Chondrocyte (in vitro differentiated cells): ENCODE measurements around the gene GAPVD1. TPM values are rescaled to one million over a fixed set of nuclear protein-coding genes. Genes with fewer than 3 reads are reported as not detected.

Experiments used
- DNase-seq: peaks from one replicate; pipeline ENCODE4 v3.0.0; 2021; ENCODE audit warnings: mixed read lengths, low spot score
- H3K27ac Mint-ChIP-seq: one replicate; pipeline ENCODE4 v1.8.0; 2021; ENCODE audit warnings: mild to moderate bottlenecking, moderate library complexity, mixed read lengths; ENCODE audit not compliant: unreplicated experiment
- H3K27me3 Mint-ChIP-seq: 2 replicates; pipeline ENCODE4 v1.8.0; 2021; ENCODE audit warnings: low read depth, mixed read lengths
- H3K36me3 Mint-ChIP-seq: 2 replicates; pipeline ENCODE4 v1.8.0; 2021; ENCODE audit warnings: low read depth, mixed read lengths
- H3K4me1 Mint-ChIP-seq: 2 replicates; pipeline ENCODE4 v1.8.0; 2021; ENCODE audit warnings: low read depth, mild to moderate bottlenecking, mixed read lengths
- H3K4me3 Mint-ChIP-seq: one replicate; pipeline ENCODE4 v1.8.0; 2021; ENCODE audit warnings: mild to moderate bottlenecking, moderate library complexity, mixed read lengths; ENCODE audit not compliant: unreplicated experiment
- H3K9me3 Mint-ChIP-seq: 2 replicates; pipeline ENCODE4 v1.8.0; 2021; ENCODE audit warnings: low read depth, mixed read lengths
- total RNA-seq: library from RNA; stranded (reverse); gene quantifications from 3 replicates; pipeline ENCODE4 v1.2.1, GENCODE V29; 2021
- TF ChIP-seq, protein P1 (sequence below): fragments of 200-600 bp; sonication (generic); IDR thresholded peaks from 2 replicates; pipeline ENCODE4 v1.5.0; 2021; ENCODE audit warnings: antibody characterized with exemption, mild to moderate bottlenecking, moderate library complexity

GAPVD1 gene
- total RNA-seq, 1 donor from 2014 or later, result 46.2 TPM

DNA sequence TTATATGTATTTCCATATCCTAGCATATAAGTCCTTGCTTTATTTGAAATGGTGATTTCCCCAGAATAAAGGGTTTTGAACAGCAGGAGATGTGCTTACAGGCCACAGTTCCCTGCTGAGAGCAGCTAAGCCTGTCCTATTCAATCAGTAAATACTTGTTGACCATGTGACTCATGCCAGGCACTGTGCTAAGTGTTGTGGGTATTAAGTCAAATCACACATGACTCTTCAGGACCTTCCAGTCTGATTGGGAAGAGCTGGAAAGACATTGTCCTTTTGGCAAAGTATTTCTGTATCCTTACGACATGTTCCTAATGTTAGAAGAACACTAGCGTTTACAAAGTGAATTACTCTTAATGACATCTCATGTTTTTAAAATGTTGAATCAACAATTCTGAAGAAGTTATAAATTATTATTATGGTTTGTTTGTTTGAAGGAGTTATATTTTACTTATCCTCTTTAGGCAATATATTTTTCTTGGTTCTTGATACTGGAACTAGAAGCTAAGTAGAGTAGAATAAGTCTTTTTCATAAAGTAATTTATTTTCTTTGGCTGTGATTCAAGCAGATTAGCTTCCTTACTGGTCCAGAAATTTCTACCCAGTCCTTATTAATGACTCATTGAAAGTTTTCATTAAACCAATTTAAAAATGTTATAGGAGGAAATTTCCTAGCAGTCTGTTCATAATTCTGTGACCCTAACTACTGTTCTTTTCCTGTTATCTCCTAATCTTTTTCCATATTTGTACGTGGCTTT, 82.1 kb downstream of the GAPVD1 start:
- H3K27me3 Mint-ChIP-seq, result no peaks in the 10 kb centered on the region
- DNase-seq, result no peak
- H3K4me3 Mint-ChIP-seq, result no peak overlapping the region
- peak overlapping the region; percentile 41 for H3K27ac Mint-ChIP-seq
- H3K4me1 Mint-ChIP-seq, result peaks cover 27% of the 10 kb centered on the region
- TF ChIP-seq, protein P1, sequence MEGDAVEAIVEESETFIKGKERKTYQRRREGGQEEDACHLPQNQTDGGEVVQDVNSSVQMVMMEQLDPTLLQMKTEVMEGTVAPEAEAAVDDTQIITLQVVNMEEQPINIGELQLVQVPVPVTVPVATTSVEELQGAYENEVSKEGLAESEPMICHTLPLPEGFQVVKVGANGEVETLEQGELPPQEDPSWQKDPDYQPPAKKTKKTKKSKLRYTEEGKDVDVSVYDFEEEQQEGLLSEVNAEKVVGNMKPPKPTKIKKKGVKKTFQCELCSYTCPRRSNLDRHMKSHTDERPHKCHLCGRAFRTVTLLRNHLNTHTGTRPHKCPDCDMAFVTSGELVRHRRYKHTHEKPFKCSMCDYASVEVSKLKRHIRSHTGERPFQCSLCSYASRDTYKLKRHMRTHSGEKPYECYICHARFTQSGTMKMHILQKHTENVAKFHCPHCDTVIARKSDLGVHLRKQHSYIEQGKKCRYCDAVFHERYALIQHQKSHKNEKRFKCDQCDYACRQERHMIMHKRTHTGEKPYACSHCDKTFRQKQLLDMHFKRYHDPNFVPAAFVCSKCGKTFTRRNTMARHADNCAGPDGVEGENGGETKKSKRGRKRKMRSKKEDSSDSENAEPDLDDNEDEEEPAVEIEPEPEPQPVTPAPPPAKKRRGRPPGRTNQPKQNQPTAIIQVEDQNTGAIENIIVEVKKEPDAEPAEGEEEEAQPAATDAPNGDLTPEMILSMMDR, result no peak
- H3K36me3 Mint-ChIP-seq, result peaks cover 24% of the 10 kb centered on the region
- no peaks in the 10 kb centered on the region for H3K9me3 Mint-ChIP-seq

DNA sequence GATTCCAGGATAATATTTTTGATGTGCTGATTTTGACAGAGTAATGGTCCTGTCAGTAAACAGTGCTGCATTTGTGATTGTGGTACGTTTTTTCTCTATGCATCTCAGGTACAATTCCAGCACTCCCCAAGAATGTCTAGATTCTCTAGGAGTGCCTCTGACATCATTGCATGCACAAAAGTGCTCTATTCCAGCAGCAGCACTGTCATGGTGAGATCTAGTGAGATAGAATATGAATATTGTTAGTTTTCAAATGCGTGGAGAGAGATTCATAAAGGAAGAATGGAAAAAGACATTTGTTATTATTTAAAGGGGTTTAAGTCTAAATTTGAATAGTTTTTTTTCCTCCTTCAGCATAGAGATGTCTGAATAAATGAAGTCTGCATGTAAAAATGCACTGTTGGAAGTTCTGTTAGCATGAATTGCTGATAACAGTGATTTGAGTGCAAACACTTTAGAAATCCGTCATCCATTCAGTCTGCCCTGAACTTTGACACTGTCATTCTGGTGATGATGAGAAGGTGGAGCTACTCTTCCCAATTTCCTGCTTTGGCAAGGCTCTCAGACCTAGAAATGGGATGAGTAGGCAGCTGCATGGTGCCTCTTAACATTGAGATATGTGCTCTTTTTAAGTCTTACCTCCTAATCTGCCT, 84.6 kb downstream of the GAPVD1 start:
- Mint-ChIP-seq H3K36me3 (peaks cover 45% of the 10 kb centered on the region), H3K4me3 (no peak overlapping the region), H3K27ac (no peak overlapping the region), H3K4me1 (peaks cover 27% of the 10 kb centered on the region), H3K9me3 (peaks cover 2% of the 10 kb centered on the region), H3K27me3 (no peaks in the 10 kb centered on the region)
- DNase-seq, result no peak
- TF ChIP-seq, protein P1, result no peak

DNA sequence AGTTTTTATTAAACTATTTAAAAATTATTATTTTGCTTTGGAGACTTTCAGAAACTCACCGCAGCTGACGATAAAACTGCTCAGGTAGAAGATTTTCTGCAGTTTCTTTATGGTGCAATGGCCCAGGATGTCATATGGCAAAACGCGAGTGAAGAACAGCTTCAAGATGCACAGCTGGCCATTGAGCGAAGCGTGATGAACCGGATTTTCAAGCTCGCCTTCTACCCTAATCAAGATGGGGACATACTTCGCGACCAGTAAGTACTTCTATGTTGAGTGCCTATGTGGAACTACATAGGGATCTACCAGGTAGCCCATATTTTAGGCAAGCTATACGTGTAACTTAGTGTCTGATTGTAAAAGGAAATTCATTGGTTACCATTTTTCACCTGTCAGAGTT, 94.0 kb downstream of the GAPVD1 start:
- TF ChIP-seq, protein P1, result no peak
- peaks cover 2% of the 10 kb centered on the region for H3K9me3 Mint-ChIP-seq
- H3K36me3 Mint-ChIP-seq, result peaks cover 41% of the 10 kb centered on the region
- H3K4me3 Mint-ChIP-seq, result no peak overlapping the region
- no peaks in the 10 kb centered on the region for H3K27me3 Mint-ChIP-seq
- H3K4me1 Mint-ChIP-seq, result peaks cover 3% of the 10 kb centered on the region
- DNase-seq, result no peak
- no peak overlapping the region for H3K27ac Mint-ChIP-seq

DNA sequence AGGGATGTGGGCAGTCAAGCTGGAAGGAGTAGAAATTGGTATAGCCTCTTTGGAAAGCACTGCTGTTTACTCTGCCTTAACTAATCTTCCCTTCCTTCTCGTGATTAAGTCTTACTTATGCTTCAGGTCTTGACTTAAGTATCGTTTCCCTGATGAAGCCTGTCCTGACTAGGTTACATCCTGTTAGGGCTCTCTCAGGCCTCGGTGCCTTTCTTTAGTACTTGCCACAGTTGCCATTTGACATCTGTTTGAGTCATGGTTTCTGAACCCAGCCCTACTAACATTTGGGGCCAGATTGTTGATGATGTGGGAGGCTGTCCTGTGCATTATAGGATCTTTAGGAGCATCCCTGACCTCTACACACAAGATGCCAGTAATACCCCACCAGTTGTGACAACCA, 94.4 kb downstream of the GAPVD1 start:
- Mint-ChIP-seq H3K4me1 (peaks cover 3% of the 10 kb centered on the region), H3K4me3 (no peak overlapping the region), H3K9me3 (no peaks in the 10 kb centered on the region), H3K36me3 (peaks cover 37% of the 10 kb centered on the region), H3K27me3 (no peaks in the 10 kb centered on the region), H3K27ac (no peak overlapping the region)
- TF ChIP-seq, protein P1, result no peak
- DNase-seq, result no peak

DNA sequence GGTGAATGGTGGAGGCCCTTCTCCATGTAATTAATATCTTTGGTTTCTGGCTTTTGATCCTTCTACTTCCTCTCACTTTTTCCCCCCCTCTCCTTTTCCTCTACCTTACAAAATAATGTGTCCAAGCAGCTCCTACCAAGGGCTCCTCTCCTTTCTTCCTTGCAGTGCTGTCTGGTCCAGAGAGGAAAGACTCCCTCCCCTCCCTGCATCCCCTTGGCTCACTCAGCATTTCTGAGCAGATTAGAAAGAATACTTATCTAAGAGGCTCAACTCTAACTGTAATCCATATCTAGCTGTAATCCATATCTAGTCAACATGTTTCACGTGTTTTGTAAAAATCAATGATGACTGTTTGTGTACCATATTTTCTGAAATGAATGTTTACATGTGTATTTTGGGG, 97.4 kb downstream of the GAPVD1 start:
- Mint-ChIP-seq H3K4me3 (no peak overlapping the region), H3K36me3 (peaks cover 27% of the 10 kb centered on the region), H3K27me3 (no peaks in the 10 kb centered on the region), H3K9me3 (no peaks in the 10 kb centered on the region), H3K27ac (no peak overlapping the region), H3K4me1 (peaks cover 3% of the 10 kb centered on the region)
- TF ChIP-seq, protein P1, result no peak
- no peak for DNase-seq
